Right lobe of liver (tissue), 4 donors: ENCODE results near the gene HGS.

Experiments used
- POLR2A ChIP-seq: fragments of 450-650 bp; IDR thresholded peaks from one replicate; pipeline ENCODE4 v1.6.1; 2017; ENCODE audit warnings: antibody characterized with exemption, mild to moderate bottlenecking
- TF ChIP-seq, protein P1 (sequence below), 4 donors: fragments of 200-600 bp in 3 of 4; fragments of 450-650 bp in 1 of 4; IDR thresholded peaks; one replicate each; pipeline versions ENCODE4 v1.5.1 to v1.8.0; 2016 to 2022; ENCODE audit warnings: antibody characterized with exemption in 4 of 4, mild to moderate bottlenecking in 2 of 4
- donor health status: DM: no; HTN: no; CAD: no.
- donor health status: DM: no; HTN: no; CAD: no.
- donor health status: DM: no; HTN: yes; CAD: no.

DNA sequence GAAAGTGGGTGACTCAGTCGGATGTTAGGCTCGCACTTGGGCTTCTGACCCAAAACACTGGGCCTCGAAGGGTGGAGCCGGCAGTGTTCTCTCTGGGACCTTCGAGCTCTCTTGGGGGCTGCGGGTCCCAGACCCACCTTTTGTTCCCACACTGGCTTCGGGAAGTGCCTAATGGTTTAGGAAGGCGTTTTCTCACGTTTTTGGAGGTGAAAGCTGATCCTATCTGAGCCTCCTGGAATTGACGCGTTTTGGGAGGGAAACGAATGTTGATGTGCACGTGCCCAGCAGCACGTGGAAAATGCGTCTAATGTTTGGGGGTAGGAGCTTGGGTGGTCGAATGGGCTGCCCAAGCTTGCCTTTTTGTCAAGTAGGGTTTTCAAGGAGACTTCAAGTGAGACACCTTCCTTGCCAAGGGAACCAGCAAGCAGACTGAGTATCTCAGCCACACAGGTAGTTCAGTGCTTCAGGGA, 666 bp downstream of the HGS start:
- TF ChIP-seq, protein P1, sequence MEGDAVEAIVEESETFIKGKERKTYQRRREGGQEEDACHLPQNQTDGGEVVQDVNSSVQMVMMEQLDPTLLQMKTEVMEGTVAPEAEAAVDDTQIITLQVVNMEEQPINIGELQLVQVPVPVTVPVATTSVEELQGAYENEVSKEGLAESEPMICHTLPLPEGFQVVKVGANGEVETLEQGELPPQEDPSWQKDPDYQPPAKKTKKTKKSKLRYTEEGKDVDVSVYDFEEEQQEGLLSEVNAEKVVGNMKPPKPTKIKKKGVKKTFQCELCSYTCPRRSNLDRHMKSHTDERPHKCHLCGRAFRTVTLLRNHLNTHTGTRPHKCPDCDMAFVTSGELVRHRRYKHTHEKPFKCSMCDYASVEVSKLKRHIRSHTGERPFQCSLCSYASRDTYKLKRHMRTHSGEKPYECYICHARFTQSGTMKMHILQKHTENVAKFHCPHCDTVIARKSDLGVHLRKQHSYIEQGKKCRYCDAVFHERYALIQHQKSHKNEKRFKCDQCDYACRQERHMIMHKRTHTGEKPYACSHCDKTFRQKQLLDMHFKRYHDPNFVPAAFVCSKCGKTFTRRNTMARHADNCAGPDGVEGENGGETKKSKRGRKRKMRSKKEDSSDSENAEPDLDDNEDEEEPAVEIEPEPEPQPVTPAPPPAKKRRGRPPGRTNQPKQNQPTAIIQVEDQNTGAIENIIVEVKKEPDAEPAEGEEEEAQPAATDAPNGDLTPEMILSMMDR (IDR thresholded peaks at IDR 0.05), result no peak
- no peak for TF ChIP-seq POLR2A
